CD4-positive, alpha-beta memory T cell (primary cell): ENCODE measurements around the gene TMEM106A. TPM values are rescaled to one million over a fixed set of nuclear protein-coding genes. Genes with fewer than 3 reads are reported as not detected.

ENCODE experiments used
- polyA plus RNA-seq, 2 donors: library from polyadenylated mRNA; unstranded; fragments of 300-500 nt; fragmentation: Illumina TruSeq; gene quantifications; one replicate each; pipeline ENCODE4 v1.2.3, GENCODE V29; 2021
- total RNA-seq, 2 experiments: library from RNA; stranded (reverse); gene quantifications; one replicate each; pipeline ENCODE4 v1.2.3, GENCODE V29; 2021

The TMEM106A gene
- total and polyA plus RNA-seq, 4 experiments from 2014 or later = 1.5 to 12.8 (median 8.0) TPM

Other genes starting within 250 kb of the TMEM106A start
- 10 to 100 TPM; 53.0 to 55.6 TPM for gene AARSD1, start 247.4 kb upstream of the TMEM106A start, total RNA-seq
- gene AARSD1, start 247.4 kb upstream of the TMEM106A start, polyA plus RNA-seq = 10 to 100 TPM; 37.7 to 42.6 TPM
- under 1 TPM; 0.20 to 0.30 TPM for gene PTGES3L, start 231.8 kb upstream of the TMEM106A start, total RNA-seq
- under 1 TPM in 1 of 2 donors, not detected in 1; 0.52 TPM for gene PTGES3L, start 231.8 kb upstream of the TMEM106A start, polyA plus RNA-seq
- 10 to 100 TPM; 24.1 to 25.5 TPM for gene RUNDC1, start 231.3 kb upstream of the TMEM106A start, total RNA-seq
- gene RUNDC1, start 231.3 kb upstream of the TMEM106A start, polyA plus RNA-seq = 10 to 100 TPM; 12.8 to 17.7 TPM
- gene RPL27, start 213.5 kb upstream of the TMEM106A start, total RNA-seq = 1,000 to 10,000 TPM; 1,574 to 1,622 TPM
- 1,000 to 10,000 TPM; 1,528 to 2,293 TPM for gene RPL27, start 213.5 kb upstream of the TMEM106A start, polyA plus RNA-seq
- 10 to 100 TPM; 33.1 to 40.3 TPM for gene IFI35, start 205.1 kb upstream of the TMEM106A start, total RNA-seq
- gene IFI35, start 205.1 kb upstream of the TMEM106A start, polyA plus RNA-seq = 10 to 100 TPM; 55.4 to 66.2 TPM
- gene VAT1, start 189.5 kb upstream of the TMEM106A start, total RNA-seq = 10 to 100 TPM; 61.5 to 67.5 TPM
- gene VAT1, start 189.5 kb upstream of the TMEM106A start, polyA plus RNA-seq = 10 to 100 TPM; 52.6 to 66.2 TPM
- gene RND2, start 186.6 kb upstream of the TMEM106A start, total RNA-seq = under 1 TPM; 0.28 to 0.29 TPM
- under 1 TPM; 0.13 to 0.26 TPM for gene RND2, start 186.6 kb upstream of the TMEM106A start, polyA plus RNA-seq
- 1 to 10 TPM; 4.8 to 6.0 TPM for gene BRCA1, start 86.5 kb upstream of the TMEM106A start, total RNA-seq
- gene BRCA1, start 86.5 kb upstream of the TMEM106A start, polyA plus RNA-seq = 1 to 10 TPM; 1.1 TPM
- 10 to 100 TPM; 90.3 to 93.2 TPM for gene NBR1, start 40.7 kb upstream of the TMEM106A start, total RNA-seq
- 10 to 100 TPM; 66.1 to 76.3 TPM for gene NBR1, start 40.7 kb upstream of the TMEM106A start, polyA plus RNA-seq
- gene CCDC200, start 16.7 kb downstream of the TMEM106A start, total RNA-seq = 1 to 10 TPM; 1.3 to 2.1 TPM
- under 1 TPM in 1 of 2 donors, not detected in 1; 0.70 TPM for gene CCDC200, start 16.7 kb downstream of the TMEM106A start, polyA plus RNA-seq
- gene RNU2-1, start 22.1 kb downstream of the TMEM106A start, total RNA-seq = 1,000 to 10,000 TPM; 2,221 to 3,168 TPM
- gene RNU2-1, start 22.1 kb downstream of the TMEM106A start, polyA plus RNA-seq = not detected
- gene ARL4D, start 187.1 kb downstream of the TMEM106A start, total RNA-seq = 1 to 10 TPM; 1.5 to 1.6 TPM
- 1 to 10 TPM; 2.3 to 6.8 TPM for gene ARL4D, start 187.1 kb downstream of the TMEM106A start, polyA plus RNA-seq